Mucosa of descending colon (tissue), 3 donors: Measurements from ENCODE around the gene PIP5K1A. TPM values are rescaled to one million over a fixed set of nuclear protein-coding genes. Genes with fewer than 3 reads are reported as not detected.
"Not testable (repeated sequence)": the region's sequence is repeated elsewhere in the genome, so short reads cannot be mapped to it uniquely, and the experiment has no call there.

Source experiments
- ATAC-seq: fragments of 200-7000 bp; cut with Tn5 transposase; one replicate; pipeline ENCODE4 v1.9.1; 2020; ENCODE audit warnings: mild to moderate bottlenecking, moderate library complexity
- DNase-seq, 3 donors: peaks; one replicate each; pipeline ENCODE4 v3.0.0-alpha.2; 2020
- H3K36me3 ChIP-seq: fragments of 200-600 bp; one replicate; pipeline ENCODE4 v1.8.0; 2021; ENCODE audit warnings: low read depth, mild to moderate bottlenecking
- H3K4me1 ChIP-seq: fragments of 200-600 bp; one replicate; pipeline ENCODE4 v1.8.0; 2021; ENCODE audit warnings: low read depth, mild to moderate bottlenecking
- H3K4me3 ChIP-seq: fragments of 200-600 bp; one replicate; pipeline ENCODE4 v1.8.0; 2021; ENCODE audit warnings: mild to moderate bottlenecking
- H3K9me3 ChIP-seq: fragments of 200-600 bp; one replicate; pipeline ENCODE4 v1.8.0; 2021; ENCODE audit warnings: mild to moderate bottlenecking
- intact Hi-C, 2 donors: fragments of 100-400 bp; cut with DNase I in 1 of 2; cut with micrococcal nuclease in 1 of 2; formaldehyde crosslinking; loops; one replicate each; pipeline versions ENCODE4 v1.11.0 to v1.11.1; 2022; cut with DNase I, micrococcal nuclease
- total RNA-seq, 3 donors: library from RNA; stranded (reverse); fragmentation: NEBNext Ultra II Directional in 2 of 3; extraction: Animal tissue kit (Norgen Biotek cat#: 25700) in 2 of 3; gene quantifications; one replicate each; pipeline versions ENCODE4 v1.2.1 to v1.2.4, GENCODE V29; 2021 to 2023
- TF ChIP-seq, protein P1 (sequence below): fragments of 200-600 bp; IDR thresholded peaks from one replicate; pipeline ENCODE4 v1.8.0; 2022; ENCODE audit warnings: antibody characterized with exemption, mild to moderate bottlenecking
- donor health status: DM: no; HTN: no; CAD: no; lungs with moderate emphysema.
- donor health status: DM: no; HTN: no; CAD: no.
- donor health status: DM: no; HTN: yes; CAD: no.

Gene PIP5K1A
- total RNA-seq, 3 donors from 2014 or later = 38.4 to 47.5 (median 39.2) TPM

DNA sequence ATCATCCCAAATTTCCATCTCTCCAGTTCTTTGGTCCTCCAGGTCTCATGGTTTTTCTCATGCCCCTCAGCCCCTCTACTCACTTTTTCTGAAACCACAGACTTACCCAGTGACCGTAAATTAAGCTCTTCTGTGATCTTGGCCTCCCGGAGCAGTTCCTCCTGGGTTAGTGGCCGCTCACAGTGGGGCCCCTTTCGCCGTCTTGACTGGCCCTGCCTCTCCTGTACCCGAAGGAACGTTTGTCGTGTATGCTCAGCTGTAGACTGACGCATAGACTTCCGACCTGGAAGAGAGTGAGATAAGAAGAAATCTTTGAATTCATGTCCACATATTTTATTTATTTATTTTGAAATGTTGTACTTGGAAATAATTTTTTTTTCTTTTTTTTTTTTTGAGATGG is 14.1 kb upstream of the PIP5K1A start:
- H3K36me3 ChIP-seq = peaks cover 21% of the 10 kb centered on the region
- H3K4me3 ChIP-seq = no peak overlapping the region
- H3K9me3 ChIP-seq = no peaks in the 10 kb centered on the region
- ATAC-seq = no peak
- TF ChIP-seq, protein P1, sequence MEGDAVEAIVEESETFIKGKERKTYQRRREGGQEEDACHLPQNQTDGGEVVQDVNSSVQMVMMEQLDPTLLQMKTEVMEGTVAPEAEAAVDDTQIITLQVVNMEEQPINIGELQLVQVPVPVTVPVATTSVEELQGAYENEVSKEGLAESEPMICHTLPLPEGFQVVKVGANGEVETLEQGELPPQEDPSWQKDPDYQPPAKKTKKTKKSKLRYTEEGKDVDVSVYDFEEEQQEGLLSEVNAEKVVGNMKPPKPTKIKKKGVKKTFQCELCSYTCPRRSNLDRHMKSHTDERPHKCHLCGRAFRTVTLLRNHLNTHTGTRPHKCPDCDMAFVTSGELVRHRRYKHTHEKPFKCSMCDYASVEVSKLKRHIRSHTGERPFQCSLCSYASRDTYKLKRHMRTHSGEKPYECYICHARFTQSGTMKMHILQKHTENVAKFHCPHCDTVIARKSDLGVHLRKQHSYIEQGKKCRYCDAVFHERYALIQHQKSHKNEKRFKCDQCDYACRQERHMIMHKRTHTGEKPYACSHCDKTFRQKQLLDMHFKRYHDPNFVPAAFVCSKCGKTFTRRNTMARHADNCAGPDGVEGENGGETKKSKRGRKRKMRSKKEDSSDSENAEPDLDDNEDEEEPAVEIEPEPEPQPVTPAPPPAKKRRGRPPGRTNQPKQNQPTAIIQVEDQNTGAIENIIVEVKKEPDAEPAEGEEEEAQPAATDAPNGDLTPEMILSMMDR = no peak
- peaks cover 9% of the 10 kb centered on the region for H3K4me1 ChIP-seq
- intact Hi-C loops = no loop called here
- no peak for DNase-seq

DNA sequence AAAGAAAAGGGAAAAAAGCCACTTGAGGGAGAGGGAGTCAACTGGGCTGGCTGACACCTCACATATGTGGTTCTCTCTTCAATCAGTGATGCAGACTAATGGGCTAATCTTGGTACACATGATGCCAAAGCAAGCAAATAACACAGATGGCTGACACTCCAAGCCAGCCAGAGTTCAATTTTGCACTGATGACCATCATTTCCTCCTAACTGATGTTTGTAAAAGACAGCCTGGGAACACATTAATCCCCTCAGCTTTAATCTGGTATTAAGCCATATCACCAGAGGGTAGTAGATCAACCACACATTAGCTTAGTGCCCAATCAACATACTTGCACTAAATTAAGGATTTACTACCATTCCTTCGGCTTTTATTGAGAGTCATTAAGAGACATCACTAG is 11.1 kb upstream of the PIP5K1A start:
- ATAC-seq (no peak), DNase-seq (no peak)
- Histone ChIP-seq H3K4me3 (no peak overlapping the region), H3K9me3 (no peaks in the 10 kb centered on the region), H3K4me1 (peaks cover 9% of the 10 kb centered on the region), H3K36me3 (peaks cover 12% of the 10 kb centered on the region)
- TF ChIP-seq, protein P1 = no peak
- intact Hi-C loops = no loop called here

DNA sequence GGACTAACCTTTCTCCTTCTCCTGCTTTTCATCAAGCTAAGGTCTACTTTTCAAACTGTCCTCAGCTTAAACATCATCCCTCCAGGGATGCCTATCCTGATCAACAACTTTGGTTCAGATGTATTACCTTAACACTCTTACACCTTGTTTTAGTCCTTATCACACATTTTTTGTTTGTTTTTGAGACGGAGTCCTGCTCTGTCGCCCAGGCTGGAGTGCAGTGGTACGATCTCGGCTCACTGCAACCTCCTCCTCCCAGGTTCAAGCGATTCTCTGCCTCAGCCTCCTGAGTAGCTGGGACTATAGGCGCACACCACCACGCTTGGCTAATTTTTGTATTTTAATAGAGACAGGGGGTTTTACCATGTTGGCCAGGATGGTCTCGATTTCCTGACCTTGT is 9.7 kb upstream of the PIP5K1A start:
- DNase-seq = peak in 1 of 3 donors; percentile 18
- intact Hi-C loops, H3K9me3 ChIP-seq, H3K36me3 ChIP-seq, ATAC-seq, H3K4me3 ChIP-seq, H3K4me1 ChIP-seq: not testable (repeated sequence)

DNA sequence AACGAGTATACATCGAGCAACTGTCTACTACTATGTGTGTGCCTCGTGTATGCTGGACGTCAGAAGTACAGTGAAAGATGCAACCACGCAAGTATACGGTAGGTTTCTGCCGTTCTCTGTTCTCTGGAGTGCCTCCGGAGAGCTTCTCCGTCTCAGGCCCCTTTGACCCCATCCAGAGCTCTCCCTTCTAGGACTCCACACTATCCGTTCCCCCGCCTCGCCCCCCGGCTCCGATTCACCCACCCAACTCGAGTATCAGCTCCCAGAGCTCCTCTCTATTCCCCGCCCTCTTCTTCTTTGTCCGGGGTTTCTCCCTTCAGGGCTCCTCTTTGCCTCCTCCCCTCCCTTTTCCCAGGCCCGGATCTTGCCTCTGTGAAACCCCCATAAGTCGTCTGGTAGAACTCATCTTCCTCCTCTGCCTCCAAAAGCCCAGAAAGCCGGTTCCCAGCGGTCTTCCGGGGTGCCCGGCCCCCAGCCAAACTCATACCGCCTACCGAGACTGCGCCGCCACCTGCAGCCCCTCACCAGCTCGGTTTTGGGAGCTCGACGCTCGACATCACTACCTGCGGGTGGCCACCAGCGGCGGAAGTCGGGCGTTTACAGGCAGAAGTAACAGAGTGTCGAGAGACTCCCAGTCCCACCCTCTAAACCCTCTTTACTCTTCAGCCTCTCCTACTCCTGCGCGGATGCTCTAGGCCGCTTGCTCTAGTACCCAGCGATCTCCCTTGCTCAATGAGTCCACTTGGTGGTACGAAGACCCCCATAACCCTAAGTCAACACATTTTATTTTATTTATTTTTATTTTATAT is 8.5 kb upstream of the PIP5K1A start, which contains the start of gene VPS72:
VPS72 (minus strand) TSS at position 561 of the 809 bp plus-strand sequence; CDS start at position 485, 76 bp downstream.
- Histone ChIP-seq H3K4me3 (peak within 1 kb of the TSS; percentile 63), H3K9me3 (no peaks in the 10 kb centered on the region), H3K4me1 (peaks cover 9% of the 10 kb centered on the region), H3K36me3 (no peaks in the 10 kb centered on the region)
- TF ChIP-seq, protein P1 = peak; percentile 16
- intact Hi-C loops = no loop called here
- ATAC-seq = peak; percentile 98
- peak; percentile 86 to 90 (median 90) for DNase-seq

DNA sequence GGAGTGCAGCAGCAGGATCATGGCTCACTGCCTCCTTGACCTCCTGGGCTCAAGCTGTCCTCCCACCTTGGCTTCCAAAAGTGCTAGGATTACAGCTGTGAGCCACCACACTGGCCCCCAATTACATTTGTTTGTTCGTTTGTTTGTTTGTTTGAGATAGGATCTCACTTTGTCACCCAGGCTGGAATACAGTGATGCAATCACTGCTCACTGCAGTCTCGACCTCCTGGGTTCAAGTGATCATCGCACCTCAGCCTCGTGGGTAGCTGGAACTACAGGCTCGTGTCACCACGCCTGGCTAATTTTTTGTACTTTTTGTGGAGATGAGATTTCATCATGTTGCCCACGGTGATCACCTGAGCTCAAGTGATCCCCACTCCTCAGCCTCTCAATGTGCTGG is 6.3 kb upstream of the PIP5K1A start:
- H3K4me3 ChIP-seq = no peak overlapping the region
- no peak for ATAC-seq
- intact Hi-C loops = no loop called here
- peaks cover 9% of the 10 kb centered on the region for H3K4me1 ChIP-seq
- H3K36me3 ChIP-seq = no peaks in the 10 kb centered on the region
- TF ChIP-seq, protein P1 = no peak
- H3K9me3 ChIP-seq = no peaks in the 10 kb centered on the region
- no peak for DNase-seq

DNA sequence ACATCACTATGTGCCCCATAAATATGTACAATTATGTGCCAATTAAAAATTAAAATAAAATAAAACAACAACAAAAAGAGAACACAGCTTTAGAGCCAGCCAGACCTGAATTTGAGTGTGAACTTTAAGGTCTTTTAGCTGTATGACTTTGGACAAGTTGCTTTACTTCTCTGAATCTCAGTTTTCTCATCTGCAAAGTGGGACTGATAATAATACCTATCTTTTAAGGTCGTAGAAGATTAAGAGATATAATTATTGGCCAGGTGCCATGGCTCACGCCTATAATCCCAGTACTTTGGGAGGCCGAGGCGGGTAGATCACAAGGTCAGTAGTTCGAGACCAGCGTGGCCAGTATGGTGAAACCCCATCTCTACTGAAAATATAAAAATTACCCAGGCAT is 5.0 kb upstream of the PIP5K1A start:
- Histone ChIP-seq H3K36me3 (no peaks in the 10 kb centered on the region), H3K9me3 (no peaks in the 10 kb centered on the region), H3K4me3 (no peak overlapping the region), H3K4me1 (peaks cover 9% of the 10 kb centered on the region)
- ATAC-seq (no peak), DNase-seq (no peak)
- intact Hi-C loops = no loop called here
- TF ChIP-seq, protein P1 = no peak
